Osteocyte (in vitro differentiated cells): Measurements from ENCODE around the gene RAD51B. TPM values are rescaled to one million over a fixed set of nuclear protein-coding genes. Genes with fewer than 3 reads are reported as not detected.

Experiments used
- DNase-seq: peaks from one replicate; pipeline ENCODE4 v3.0.0; 2021; ENCODE audit warnings: mixed read lengths; ENCODE audit not compliant: unreplicated experiment; ENCODE audit errors: extremely low spot score
- H3K27ac Mint-ChIP-seq: one replicate; pipeline ENCODE4 v1.8.0; 2021; ENCODE audit warnings: mild to moderate bottlenecking, mixed read lengths; ENCODE audit not compliant: unreplicated experiment
- H3K27me3 Mint-ChIP-seq: one replicate; pipeline ENCODE4 v1.8.0; 2021; ENCODE audit warnings: mixed read lengths; ENCODE audit not compliant: unreplicated experiment
- H3K36me3 Mint-ChIP-seq: one replicate; pipeline ENCODE4 v1.8.0; 2021; ENCODE audit warnings: mixed read lengths; ENCODE audit not compliant: unreplicated experiment
- H3K4me1 Mint-ChIP-seq: one replicate; pipeline ENCODE4 v1.8.0; 2021; ENCODE audit warnings: mixed read lengths; ENCODE audit not compliant: unreplicated experiment
- H3K4me3 Mint-ChIP-seq: one replicate; pipeline ENCODE4 v1.8.0; 2021; ENCODE audit warnings: mild to moderate bottlenecking, moderate library complexity, mixed read lengths; ENCODE audit not compliant: unreplicated experiment
- H3K9me3 Mint-ChIP-seq: one replicate; pipeline ENCODE4 v1.8.0; 2021; ENCODE audit warnings: mixed read lengths; ENCODE audit not compliant: unreplicated experiment
- total RNA-seq: library from RNA; stranded (reverse); gene quantifications from 2 replicates; pipeline ENCODE4 v1.2.1, GENCODE V29; 2021
- TF ChIP-seq, protein P1 (sequence below): fragments of 200-600 bp; sonication (generic); IDR thresholded peaks from 2 replicates; pipeline ENCODE4 v1.5.0; 2021; ENCODE audit warnings: antibody characterized with exemption, mild to moderate bottlenecking, moderate library complexity

RAD51B gene
- total RNA-seq, 1 donor from 2014 or later = 12.7 TPM

- H3K4me3 Mint-ChIP-seq = no peak overlapping the region
- H3K27ac Mint-ChIP-seq = no peak overlapping the region
- H3K36me3 Mint-ChIP-seq = no peaks in the 10 kb centered on the region
- H3K4me1 Mint-ChIP-seq = peaks cover 11% of the 10 kb centered on the region
- TF ChIP-seq, protein P1, sequence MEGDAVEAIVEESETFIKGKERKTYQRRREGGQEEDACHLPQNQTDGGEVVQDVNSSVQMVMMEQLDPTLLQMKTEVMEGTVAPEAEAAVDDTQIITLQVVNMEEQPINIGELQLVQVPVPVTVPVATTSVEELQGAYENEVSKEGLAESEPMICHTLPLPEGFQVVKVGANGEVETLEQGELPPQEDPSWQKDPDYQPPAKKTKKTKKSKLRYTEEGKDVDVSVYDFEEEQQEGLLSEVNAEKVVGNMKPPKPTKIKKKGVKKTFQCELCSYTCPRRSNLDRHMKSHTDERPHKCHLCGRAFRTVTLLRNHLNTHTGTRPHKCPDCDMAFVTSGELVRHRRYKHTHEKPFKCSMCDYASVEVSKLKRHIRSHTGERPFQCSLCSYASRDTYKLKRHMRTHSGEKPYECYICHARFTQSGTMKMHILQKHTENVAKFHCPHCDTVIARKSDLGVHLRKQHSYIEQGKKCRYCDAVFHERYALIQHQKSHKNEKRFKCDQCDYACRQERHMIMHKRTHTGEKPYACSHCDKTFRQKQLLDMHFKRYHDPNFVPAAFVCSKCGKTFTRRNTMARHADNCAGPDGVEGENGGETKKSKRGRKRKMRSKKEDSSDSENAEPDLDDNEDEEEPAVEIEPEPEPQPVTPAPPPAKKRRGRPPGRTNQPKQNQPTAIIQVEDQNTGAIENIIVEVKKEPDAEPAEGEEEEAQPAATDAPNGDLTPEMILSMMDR = no peak
- peak; percentile 36 for DNase-seq
- peaks cover 6% of the 10 kb centered on the region for H3K9me3 Mint-ChIP-seq
- no peaks in the 10 kb centered on the region for H3K27me3 Mint-ChIP-seq
These were observed 817.0 kb downstream of the RAD51B start for GRCh38 chr14:68636597-68636996.

- peaks cover 11% of the 10 kb centered on the region for H3K4me1 Mint-ChIP-seq
- H3K4me3 Mint-ChIP-seq = no peak overlapping the region
- no peaks in the 10 kb centered on the region for H3K27me3 Mint-ChIP-seq
- peaks cover 7% of the 10 kb centered on the region for H3K9me3 Mint-ChIP-seq
- H3K36me3 Mint-ChIP-seq = peaks cover 2% of the 10 kb centered on the region
- no peak overlapping the region for H3K27ac Mint-ChIP-seq
- TF ChIP-seq, protein P1 = no peak
- DNase-seq = peak; percentile 66
These were observed 817.8 kb downstream of the RAD51B start for GRCh38 chr14:68637106-68638021.

- Mint-ChIP-seq H3K36me3 (peaks cover 7% of the 10 kb centered on the region), H3K4me3 (no peak overlapping the region), H3K27me3 (no peaks in the 10 kb centered on the region), H3K4me1 (peaks cover 5% of the 10 kb centered on the region), H3K27ac (no peak overlapping the region), H3K9me3 (peaks cover 12% of the 10 kb centered on the region)
- TF ChIP-seq, protein P1 = no peak
- DNase-seq = peak; percentile 72
These were observed 818.8 kb downstream of the RAD51B start for GRCh38 chr14:68638141-68638999.

- Mint-ChIP-seq H3K9me3 (peaks cover 12% of the 10 kb centered on the region), H3K4me3 (no peak overlapping the region), H3K27me3 (no peaks in the 10 kb centered on the region), H3K4me1 (no peaks in the 10 kb centered on the region), H3K27ac (no peak overlapping the region), H3K36me3 (peaks cover 7% of the 10 kb centered on the region)
- TF ChIP-seq, protein P1 = no peak
- DNase-seq = no peak
These were observed 819.6 kb downstream of the RAD51B start for GRCh38 chr14:68639000-68639757.
